Breast epithelium (tissue), 4 donors: ENCODE data around the gene KCNJ9. TPM values are rescaled to one million over a fixed set of nuclear protein-coding genes. Genes with fewer than 3 reads are reported as not detected.

Experiments used
- DNase-seq, 2 donors: peaks; one replicate each; pipeline ENCODE4 v3.0.0-alpha.2; 2019; ENCODE audit warnings: low spot score in 2 of 2
- H3K27ac ChIP-seq, 2 donors: fragments of 200-600 bp; sonication (generic) in 1 of 2; one replicate each; pipeline ENCODE4 v1.5.1; 2016 to 2019; ENCODE audit warnings: mild to moderate bottlenecking in 1 of 2
- H3K27me3 ChIP-seq, 2 donors: fragments of 200-600 bp; sonication (generic) in 1 of 2; one replicate each; pipeline versions ENCODE4 v1.5.1 to v1.6.0; 2017 to 2019; ENCODE audit warnings: control low read depth in 1 of 2, mild to moderate bottlenecking in 1 of 2
- H3K36me3 ChIP-seq: fragments of 200-600 bp; one replicate; pipeline ENCODE4 v1.5.1; 2019
- H3K4me1 ChIP-seq, 2 donors: fragments of 200-600 bp; sonication (generic); one replicate each; pipeline ENCODE4 v1.5.1; 2016 to 2019; ENCODE audit warnings: control low read depth in 1 of 2
- H3K4me3 ChIP-seq, 3 donors: fragments of 200-600 bp; sonication (generic); 1 replicate in 2 of 3; 2 replicates in 1 of 3; pipeline ENCODE4 v1.5.1; 2016 to 2019; ENCODE audit warnings: mild to moderate bottlenecking in 3 of 3, moderate library complexity in 2 of 3
- H3K9me3 ChIP-seq, 2 donors: fragments of 200-600 bp; sonication (generic) in 1 of 2; one replicate each; pipeline ENCODE4 v1.5.1; 2016 to 2019; ENCODE audit warnings: control low read depth in 1 of 2
- POLR2A ChIP-seq: fragments of 450-650 bp; IDR thresholded peaks from one replicate; pipeline ENCODE4 v1.6.1; 2016; ENCODE audit warnings: antibody characterized with exemption, mild to moderate bottlenecking, moderate library complexity
- POLR2AphosphoS5 ChIP-seq, 3 donors: sonication (generic); formaldehyde crosslinking; IDR thresholded peaks; one replicate each; pipeline ENCODE4 v1.6.1; 2017; ENCODE audit warnings: antibody characterized with exemption in 3 of 3
- intact Hi-C: fragments of 100-400 bp; cut with DNase I; formaldehyde crosslinking; loops from one replicate; pipeline ENCODE4 v1.15.1; 2023; ENCODE audit warnings: low total_unique reads
- total RNA-seq, 3 donors: library from RNA; depleted of rRNA; stranded (reverse); fragments of >200 nt; gene quantifications; one replicate each; pipeline ENCODE4 v1.1.0, GENCODE V29; 2016
- TF ChIP-seq, protein P1 (sequence below), 3 donors: fragments of 450-650 bp; IDR thresholded peaks; one replicate each; pipeline ENCODE4 v1.5.1; 2016 to 2017; ENCODE audit warnings: antibody characterized with exemption in 3 of 3, mild to moderate bottlenecking in 3 of 3, moderate library complexity in 3 of 3

The KCNJ9 gene
- total RNA-seq, 3 donors from 2014 or later = not detected

DNA sequence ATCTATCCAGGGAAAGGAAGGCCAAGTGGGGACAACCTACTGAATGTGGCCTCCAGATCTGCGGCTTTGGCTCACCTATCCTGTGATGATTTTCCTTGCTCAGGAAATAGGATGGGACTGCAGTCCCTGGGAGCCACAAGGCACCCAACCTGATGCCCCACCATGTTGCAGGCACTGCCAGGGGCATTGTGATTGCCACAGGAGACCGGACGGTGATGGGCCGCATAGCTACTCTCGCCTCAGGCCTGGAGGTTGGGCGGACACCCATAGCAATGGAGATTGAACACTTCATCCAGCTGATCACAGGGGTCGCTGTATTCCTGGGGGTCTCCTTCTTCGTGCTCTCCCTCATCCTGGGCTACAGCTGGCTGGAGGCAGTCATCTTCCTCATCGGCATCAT lies 46.0 kb downstream of the KCNJ9 start:
- intact Hi-C loops = no loop called here
- H3K4me1 ChIP-seq = no peaks in the 10 kb centered on the region
- H3K27me3 ChIP-seq = no peaks in the 10 kb centered on the region
- no peak for TF ChIP-seq POLR2A
- TF ChIP-seq, protein P1, sequence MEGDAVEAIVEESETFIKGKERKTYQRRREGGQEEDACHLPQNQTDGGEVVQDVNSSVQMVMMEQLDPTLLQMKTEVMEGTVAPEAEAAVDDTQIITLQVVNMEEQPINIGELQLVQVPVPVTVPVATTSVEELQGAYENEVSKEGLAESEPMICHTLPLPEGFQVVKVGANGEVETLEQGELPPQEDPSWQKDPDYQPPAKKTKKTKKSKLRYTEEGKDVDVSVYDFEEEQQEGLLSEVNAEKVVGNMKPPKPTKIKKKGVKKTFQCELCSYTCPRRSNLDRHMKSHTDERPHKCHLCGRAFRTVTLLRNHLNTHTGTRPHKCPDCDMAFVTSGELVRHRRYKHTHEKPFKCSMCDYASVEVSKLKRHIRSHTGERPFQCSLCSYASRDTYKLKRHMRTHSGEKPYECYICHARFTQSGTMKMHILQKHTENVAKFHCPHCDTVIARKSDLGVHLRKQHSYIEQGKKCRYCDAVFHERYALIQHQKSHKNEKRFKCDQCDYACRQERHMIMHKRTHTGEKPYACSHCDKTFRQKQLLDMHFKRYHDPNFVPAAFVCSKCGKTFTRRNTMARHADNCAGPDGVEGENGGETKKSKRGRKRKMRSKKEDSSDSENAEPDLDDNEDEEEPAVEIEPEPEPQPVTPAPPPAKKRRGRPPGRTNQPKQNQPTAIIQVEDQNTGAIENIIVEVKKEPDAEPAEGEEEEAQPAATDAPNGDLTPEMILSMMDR (IDR thresholded peaks at IDR 0.05) = no peak
- no peak for TF ChIP-seq POLR2AphosphoS5 (IDR thresholded peaks at IDR 0.05)
- DNase-seq = no peak
- H3K36me3 ChIP-seq = no peaks in the 10 kb centered on the region
- no peak overlapping the region for H3K27ac ChIP-seq
- H3K4me3 ChIP-seq = no peak overlapping the region
- no peaks in the 10 kb centered on the region for H3K9me3 ChIP-seq

GRCh38 chr1:160127865-160128523 lies 46.7 kb downstream of the KCNJ9 start:
- no peak for TF ChIP-seq POLR2A
- TF ChIP-seq, protein P1 (IDR thresholded peaks at IDR 0.05) = no peak
- TF ChIP-seq POLR2AphosphoS5 (IDR thresholded peaks at IDR 0.05) = no peak
- Histone ChIP-seq H3K36me3 (no peaks in the 10 kb centered on the region), H3K27ac (no peak overlapping the region), H3K4me1 (no peaks in the 10 kb centered on the region), H3K4me3 (no peak overlapping the region), H3K27me3 (no peaks in the 10 kb centered on the region), H3K9me3 (no peaks in the 10 kb centered on the region)
- intact Hi-C loops = no loop called here
- DNase-seq = no peak

DNA sequence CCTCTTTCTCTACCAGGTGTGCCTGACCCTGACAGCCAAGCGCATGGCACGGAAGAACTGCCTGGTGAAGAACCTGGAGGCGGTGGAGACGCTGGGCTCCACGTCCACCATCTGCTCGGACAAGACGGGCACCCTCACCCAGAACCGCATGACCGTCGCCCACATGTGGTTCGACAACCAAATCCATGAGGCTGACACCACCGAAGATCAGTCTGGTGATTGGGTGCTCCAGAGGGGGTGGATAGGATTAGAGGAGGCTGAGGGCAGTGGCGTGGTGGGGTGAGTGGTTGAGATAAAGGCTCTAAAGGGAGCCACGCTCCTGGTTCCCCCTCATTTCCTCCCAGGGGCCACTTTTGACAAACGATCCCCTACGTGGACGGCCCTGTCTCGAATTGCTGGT lies 47.3 kb downstream of the KCNJ9 start:
- Histone ChIP-seq H3K36me3 (no peaks in the 10 kb centered on the region), H3K27ac (no peak overlapping the region), H3K4me3 (no peak overlapping the region), H3K4me1 (no peaks in the 10 kb centered on the region), H3K9me3 (no peaks in the 10 kb centered on the region), H3K27me3 (no peaks in the 10 kb centered on the region)
- intact Hi-C loops = no loop called here
- TF ChIP-seq, protein P1 (IDR thresholded peaks at IDR 0.05) = no peak
- TF ChIP-seq POLR2AphosphoS5 (IDR thresholded peaks at IDR 0.05) (no peak), POLR2A (no peak)
- no peak for DNase-seq

DNA sequence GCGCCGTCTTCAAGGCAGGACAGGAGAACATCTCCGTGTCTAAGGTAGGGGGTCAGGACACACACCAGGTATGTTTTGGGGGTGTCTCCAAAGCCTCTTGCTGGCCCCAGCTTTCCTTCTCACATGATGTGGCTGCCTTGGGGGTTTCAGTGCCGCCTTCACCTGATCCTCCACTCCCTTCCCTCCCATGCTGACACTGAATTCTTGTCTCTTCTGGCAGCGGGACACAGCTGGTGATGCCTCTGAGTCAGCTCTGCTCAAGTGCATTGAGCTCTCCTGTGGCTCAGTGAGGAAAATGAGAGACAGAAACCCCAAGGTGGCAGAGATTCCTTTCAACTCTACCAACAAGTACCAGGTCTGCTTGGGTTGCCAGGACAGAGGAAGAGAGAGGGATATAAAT lies 47.7 kb downstream of the KCNJ9 start:
- Histone ChIP-seq H3K36me3 (no peaks in the 10 kb centered on the region), H3K27ac (no peak overlapping the region), H3K4me1 (no peaks in the 10 kb centered on the region), H3K27me3 (no peaks in the 10 kb centered on the region), H3K9me3 (no peaks in the 10 kb centered on the region), H3K4me3 (no peak overlapping the region)
- no peak for TF ChIP-seq POLR2AphosphoS5 (IDR thresholded peaks at IDR 0.05)
- TF ChIP-seq, protein P1 (IDR thresholded peaks at IDR 0.05) = no peak
- TF ChIP-seq POLR2A = no peak
- intact Hi-C loops = no loop called here
- no peak for DNase-seq

DNA sequence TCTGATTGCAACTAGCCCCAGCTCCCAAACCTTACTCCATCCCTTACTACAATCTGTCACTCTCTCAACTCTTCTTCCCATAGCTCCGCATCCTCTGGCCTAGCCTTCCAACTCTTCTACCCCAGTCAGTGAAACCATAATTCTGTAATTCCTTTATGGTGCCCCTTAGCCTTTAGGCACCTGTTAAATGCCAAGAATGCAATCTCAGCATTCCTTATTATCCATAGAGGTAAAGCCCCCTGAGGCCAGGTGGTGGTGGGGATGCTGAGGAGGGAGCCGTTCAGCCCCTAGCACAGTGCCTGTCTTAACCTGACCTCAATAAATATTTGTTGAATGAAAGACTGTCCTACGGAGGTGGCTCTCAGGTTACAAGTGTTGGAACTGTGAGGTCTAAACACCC lies 48.2 kb downstream of the KCNJ9 start:
- no peak for DNase-seq
- intact Hi-C loops = no loop called here
- H3K9me3 ChIP-seq = no peaks in the 10 kb centered on the region
- no peak overlapping the region for H3K4me3 ChIP-seq
- H3K27ac ChIP-seq = no peak overlapping the region
- no peaks in the 10 kb centered on the region for H3K27me3 ChIP-seq
- no peak for TF ChIP-seq POLR2A
- TF ChIP-seq, protein P1 (IDR thresholded peaks at IDR 0.05) = no peak
- H3K4me1 ChIP-seq = no peaks in the 10 kb centered on the region
- H3K36me3 ChIP-seq = no peaks in the 10 kb centered on the region
